A549 treated with Mapracorat at 1 μM for 4 hours (cell line): ENCODE results near the gene MPV17. TPM values are rescaled to one million over a fixed set of nuclear protein-coding genes. Genes with fewer than 3 reads are reported as not detected.

Experiments
- total RNA-seq: library from RNA; stranded (reverse); fragments of 200-300 nt; extraction: Qiagen RNA extraction; gene quantifications from 5 replicates; pipeline ENCODE4 v1.2.3, GENCODE V29; 2022

MPV17 gene
- 76.5 to 95.8 TPM (median 85.5 TPM) in 5 replicates for total RNA-seq

GRCh38 chr2:27322766-27323595, at the start of gene MPV17:
TSS of gene MPV17 (minus strand) at chr2:27323097. CDS start at chr2:27322517, 580 bp downstream.

GRCh38 chr2:27370026-27370815, 47.3 kb upstream of the MPV17 start, which contains the start of the genes EIF2B4 and SNX17:
TSS of gene EIF2B4 (minus strand) at chr2:27370338. CDS start at chr2:27370314, 24 bp downstream.
TSS of gene SNX17 (plus strand) at chr2:27370616. CDS start at chr2:27370744, 128 bp downstream.

GRCh38 chr2:27356382-27357181, 33.7 kb upstream of the MPV17 start, which contains the start of gene GTF3C2:
TSS of gene GTF3C2 (minus strand) at chr2:27356764. CDS start at chr2:27343554, 13,210 bp downstream.

GRCh38 chr2:27308359-27308881, 14.5 kb downstream of the MPV17 start, which contains the start of gene UCN:
TSS of gene UCN (minus strand) at chr2:27308445. CDS start at chr2:27307895, 550 bp downstream.

GRCh38 chr2:27281855-27282559, 40.9 kb downstream of the MPV17 start, which contains the start of gene TRIM54:
TSS of gene TRIM54 (plus strand) at chr2:27282429. CDS start at chr2:27282732, 303 bp downstream.

GRCh38 chr2:27275211-27276150, 47.4 kb downstream of the MPV17 start, which contains the start of gene DNAJC5G:
TSS of gene DNAJC5G (plus strand) at chr2:27275433. CDS start at chr2:27276729, 1,296 bp downstream.

GRCh38 chr2:27262379-27263286, 60.3 kb downstream of the MPV17 start, which contains the start of gene SLC30A3:
TSS of gene SLC30A3 (minus strand) at chr2:27263047. CDS start at chr2:27262906, 141 bp downstream.

Other genes with a start within 250 kb of the MPV17 start
- gene EMILIN1, start 244.5 kb downstream of the MPV17 start, total RNA-seq: 0.27 to 0.56 TPM (median 0.47 TPM) in 5 replicates
- 7.6 to 10.4 TPM (median 10.2 TPM) in 5 replicates for gene KHK, start 236.3 kb downstream of the MPV17 start, total RNA-seq
- 7.3 to 9.0 TPM (median 8.4 TPM) in 5 replicates for gene CGREF1, start 204.0 kb downstream of the MPV17 start, total RNA-seq
- gene ABHD1, start 199.3 kb downstream of the MPV17 start, total RNA-seq: 0.77 to 2.1 TPM (median 1.5 TPM) in 5 replicates
- 44.7 to 60.1 TPM (median 58.3 TPM) in 5 replicates for gene PREB, start 188.5 kb downstream of the MPV17 start, total RNA-seq
- not detected in 5 replicates for gene PRR30, start 183.7 kb downstream of the MPV17 start, total RNA-seq
- not detected in 5 replicates for gene TCF23, start 174.1 kb downstream of the MPV17 start, total RNA-seq
- 206 to 230 TPM (median 222 TPM) in 5 replicates for gene ATRAID, start 111.1 kb downstream of the MPV17 start, total RNA-seq
- 61.6 to 71.0 TPM (median 63.7 TPM) in 5 replicates for gene SLC5A6, start 110.8 kb downstream of the MPV17 start, total RNA-seq
- 51.1 to 65.2 TPM (median 61.1 TPM) in 5 replicates for gene CAD, start 105.7 kb downstream of the MPV17 start, total RNA-seq
- 2.1 to 4.0 TPM (median 3.3 TPM) in 5 replicates for gene SLC30A3, start 60.0 kb downstream of the MPV17 start, total RNA-seq
- gene DNAJC5G, start 47.7 kb downstream of the MPV17 start, total RNA-seq: not detected in 5 replicates
- 0.70 to 1.3 TPM (median 0.91 TPM) in 5 replicates for gene TRIM54, start 40.7 kb downstream of the MPV17 start, total RNA-seq
- gene UCN, start 14.7 kb downstream of the MPV17 start, total RNA-seq: 0.30 to 2.8 TPM (median 1.4 TPM) in 5 replicates
- 55.1 to 62.9 TPM (median 59.6 TPM) in 5 replicates for gene GTF3C2, start 33.7 kb upstream of the MPV17 start, total RNA-seq
- gene EIF2B4, start 47.2 kb upstream of the MPV17 start, total RNA-seq: 53.2 to 61.0 TPM (median 54.0 TPM) in 5 replicates
- gene SNX17, start 47.5 kb upstream of the MPV17 start, total RNA-seq: 134 to 145 TPM (median 142 TPM) in 5 replicates
- gene ZNF513, start 57.6 kb upstream of the MPV17 start, total RNA-seq: 9.7 to 14.7 TPM (median 13.5 TPM) in 5 replicates
- 153 to 166 TPM (median 156 TPM) in 5 replicates for gene PPM1G, start 86.5 kb upstream of the MPV17 start, total RNA-seq
- 123 to 138 TPM (median 130 TPM) in 5 replicates for gene NRBP1, start 105.5 kb upstream of the MPV17 start, total RNA-seq
- 0.22 to 0.70 TPM (median 0.42 TPM) in 4 of 5 replicates, not detected in the other for gene KRTCAP3, start 119.3 kb upstream of the MPV17 start, total RNA-seq
- gene IFT172, start 166.6 kb upstream of the MPV17 start, total RNA-seq: 6.6 to 9.6 TPM (median 7.2 TPM) in 5 replicates
- gene FNDC4, start 172.1 kb upstream of the MPV17 start, total RNA-seq: 3.5 to 5.3 TPM (median 3.8 TPM) in 5 replicates
- gene GCKR, start 173.7 kb upstream of the MPV17 start, total RNA-seq: 0.12 to 0.36 TPM (median 0.32 TPM) in 3 of 5 replicates, not detected in the others